OCI-LY1 (cell line): Measurements from ENCODE around the gene MYO18A.

Experiments used
- H2AFZ ChIP-seq: fragments of 200-600 bp; sonication (generic), shearing (Covaris generic); 2 replicates; pipeline ENCODE4 v1.6.0; 2014; ENCODE audit warnings: antibody characterized with exemption, mild to moderate bottlenecking, low read length
- H3F3A ChIP-seq: fragments of 200-600 bp; sonication (generic), shearing (Covaris generic); 2 replicates; pipeline ENCODE4 v1.6.0; 2014; ENCODE audit warnings: mild to moderate bottlenecking, antibody characterized with exemption, low read length, moderate library complexity; ENCODE audit not compliant: insufficient read depth
- H3K27ac ChIP-seq: fragments of 200-600 bp; sonication (generic); 2 replicates; pipeline ENCODE4 v1.5.1; 2014; ENCODE audit warnings: low read length, mixed run types, mild to moderate bottlenecking, low read depth; ENCODE audit not compliant: poor library complexity, severe bottlenecking
- H3K27me3 ChIP-seq: fragments of 200-600 bp; sonication (generic); 2 replicates; pipeline ENCODE4 v1.6.0; 2014; ENCODE audit warnings: antibody characterized with exemption, mild to moderate bottlenecking, low read length, moderate library complexity; ENCODE audit not compliant: insufficient read depth
- H3K36me3 ChIP-seq: fragments of 200-600 bp; sonication (generic); 2 replicates; pipeline ENCODE4 v1.6.1; 2014; ENCODE audit warnings: mild to moderate bottlenecking, antibody characterized with exemption, low read length, moderate library complexity, mixed read lengths; ENCODE audit not compliant: insufficient read depth
- H3K4me1 ChIP-seq: fragments of 200-600 bp; sonication (generic); 2 replicates; pipeline ENCODE4 v1.5.1; 2014; ENCODE audit warnings: mild to moderate bottlenecking, low read length, moderate library complexity; ENCODE audit not compliant: insufficient read depth, severe bottlenecking
- H3K4me2 ChIP-seq: fragments of 200-600 bp; sonication (generic), shearing (Covaris generic); 2 replicates; pipeline ENCODE4 v1.6.1; 2014; ENCODE audit warnings: low read length
- H3K4me3 ChIP-seq: fragments of 200-600 bp; sonication (generic); 2 replicates; pipeline ENCODE4 v1.5.1; 2014; ENCODE audit warnings: low read length, low read depth, mild to moderate bottlenecking, mixed read lengths; ENCODE audit not compliant: poor library complexity, severe bottlenecking
- H3K79me2 ChIP-seq: fragments of 200-600 bp; shearing (Covaris generic); 2 replicates; pipeline ENCODE4 v1.6.1; 2016; ENCODE audit warnings: mixed run types, low read length, mixed read lengths; ENCODE audit not compliant: insufficient read depth
- H3K9ac ChIP-seq: fragments of 200-600 bp; sonication (generic), shearing (Covaris generic); 2 replicates; pipeline ENCODE4 v1.6.1; 2014; ENCODE audit warnings: mild to moderate bottlenecking, low read length, mixed read lengths
- H3K9me2 ChIP-seq: fragments of 200-600 bp; sonication (generic), shearing (Covaris generic); 2 replicates; pipeline ENCODE4 v1.6.1; 2014; ENCODE audit warnings: low read depth, mild to moderate bottlenecking, low read length, mixed read lengths
- H3K9me3 ChIP-seq: fragments of 200-600 bp; shearing (Covaris generic); 2 replicates; pipeline ENCODE4 v1.6.1; 2014; ENCODE audit warnings: low read length, mixed read lengths
- H4K20me1 ChIP-seq: fragments of 200-600 bp; sonication (generic), shearing (Covaris generic); 2 replicates; pipeline ENCODE4 v1.6.0; 2016; ENCODE audit warnings: mild to moderate bottlenecking, low read length; ENCODE audit not compliant: insufficient read depth
- CTCF ChIP-seq: fragments of 200-600 bp; sonication (generic), shearing (Covaris generic); IDR thresholded peaks from 2 replicates; pipeline ENCODE4 v1.5.1; 2017; ENCODE audit warnings: mild to moderate bottlenecking, antibody characterized with exemption, low read length, moderate library complexity, mixed read lengths
- EZH2 ChIP-seq: fragments of 200-600 bp; sonication (generic), shearing (Covaris generic); IDR thresholded peaks from 2 replicates; pipeline ENCODE4 v1.8.0; 2017; ENCODE audit warnings: borderline replicate concordance, mixed run types, mild to moderate bottlenecking, antibody characterized with exemption, low read length, moderate library complexity, mixed read lengths

MYO18A gene

GRCh38 chr17:29103341-29103740, 76.9 kb downstream of the MYO18A start:
- Histone ChIP-seq H3K4me1 (no peaks in the 10 kb centered on the region), H3K27me3 (no peaks in the 10 kb centered on the region), H4K20me1 (no peaks in the 10 kb centered on the region), H3K4me3 (no peak overlapping the region), H3F3A (no peaks in the 10 kb centered on the region), H3K27ac (no peak overlapping the region), H2AFZ (no peak overlapping the region), H3K9ac (no peak overlapping the region), H3K9me2 (no peaks in the 10 kb centered on the region), H3K4me2 (no peak overlapping the region), H3K79me2 (no peaks in the 10 kb centered on the region), H3K36me3 (peaks cover 34% of the 10 kb centered on the region; the same call in 1 of the 2 replicates), H3K9me3 (no peaks in the 10 kb centered on the region)
- TF ChIP-seq EZH2 (no peak), CTCF (no peak)

- TF ChIP-seq EZH2, result no peak
- TF ChIP-seq CTCF, result no peak
- no peaks in the 10 kb centered on the region for H4K20me1 ChIP-seq
- no peak overlapping the region for H3K27ac ChIP-seq
- no peak overlapping the region for H2AFZ ChIP-seq
- no peaks in the 10 kb centered on the region for H3K27me3 ChIP-seq
- H3K9me2 ChIP-seq, result no peaks in the 10 kb centered on the region
- H3K9me3 ChIP-seq, result no peaks in the 10 kb centered on the region
- H3K4me1 ChIP-seq, result no peaks in the 10 kb centered on the region
- no peak overlapping the region for H3K4me2 ChIP-seq
- H3K79me2 ChIP-seq, result no peaks in the 10 kb centered on the region
- no peak overlapping the region for H3K4me3 ChIP-seq
- H3K9ac ChIP-seq, result no peak overlapping the region
- H3K36me3 ChIP-seq, result peaks cover 34% of the 10 kb centered on the region; the same call in 1 of the 2 replicates
- H3F3A ChIP-seq, result no peaks in the 10 kb centered on the region
Measured at GRCh38 chr17:29102741-29103181, 77.4 kb downstream of the MYO18A start.

- peaks cover 41% of the 10 kb centered on the region; the same call in 1 of the 2 replicates for H3K36me3 ChIP-seq
- H3K4me2 ChIP-seq, result no peak overlapping the region
- no peaks in the 10 kb centered on the region for H3K4me1 ChIP-seq
- H3K79me2 ChIP-seq, result no peaks in the 10 kb centered on the region
- H3K4me3 ChIP-seq, result no peak overlapping the region
- no peak overlapping the region for H3K9ac ChIP-seq
- no peak overlapping the region for H2AFZ ChIP-seq
- no peaks in the 10 kb centered on the region for H3K9me3 ChIP-seq
- no peaks in the 10 kb centered on the region for H3K9me2 ChIP-seq
- no peaks in the 10 kb centered on the region for H3F3A ChIP-seq
- no peaks in the 10 kb centered on the region for H4K20me1 ChIP-seq
- TF ChIP-seq CTCF (no peak), EZH2 (no peak)
- H3K27ac ChIP-seq, result no peak overlapping the region
- H3K27me3 ChIP-seq, result no peaks in the 10 kb centered on the region
Measured at GRCh38 chr17:29102046-29102445, 78.2 kb downstream of the MYO18A start.
